ENCODE measurements around the gene TMEM120A.

The TMEM120A gene

DNA sequence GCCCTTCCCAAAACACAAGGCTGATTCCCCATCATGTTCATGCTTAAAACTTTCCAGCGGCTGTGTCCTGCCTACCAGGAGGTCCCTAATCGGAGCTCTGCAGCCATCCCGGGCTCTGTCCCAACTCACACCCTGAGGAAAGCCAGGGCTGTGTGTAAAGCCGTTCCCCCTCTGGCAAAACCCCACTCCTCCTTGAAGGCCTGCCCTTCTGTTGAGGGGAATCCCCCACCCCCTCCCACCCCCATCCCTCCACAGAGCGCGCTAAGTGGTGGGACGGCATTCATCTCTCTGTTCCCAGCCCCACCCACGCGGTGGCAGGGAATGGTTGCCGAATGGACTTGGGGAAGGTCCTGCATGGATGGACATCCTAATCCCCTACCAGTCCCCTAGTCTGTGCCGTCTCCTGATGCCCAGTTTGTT is 667 bp upstream of the TMEM120A start:
- no peak for DNase-seq

DNA sequence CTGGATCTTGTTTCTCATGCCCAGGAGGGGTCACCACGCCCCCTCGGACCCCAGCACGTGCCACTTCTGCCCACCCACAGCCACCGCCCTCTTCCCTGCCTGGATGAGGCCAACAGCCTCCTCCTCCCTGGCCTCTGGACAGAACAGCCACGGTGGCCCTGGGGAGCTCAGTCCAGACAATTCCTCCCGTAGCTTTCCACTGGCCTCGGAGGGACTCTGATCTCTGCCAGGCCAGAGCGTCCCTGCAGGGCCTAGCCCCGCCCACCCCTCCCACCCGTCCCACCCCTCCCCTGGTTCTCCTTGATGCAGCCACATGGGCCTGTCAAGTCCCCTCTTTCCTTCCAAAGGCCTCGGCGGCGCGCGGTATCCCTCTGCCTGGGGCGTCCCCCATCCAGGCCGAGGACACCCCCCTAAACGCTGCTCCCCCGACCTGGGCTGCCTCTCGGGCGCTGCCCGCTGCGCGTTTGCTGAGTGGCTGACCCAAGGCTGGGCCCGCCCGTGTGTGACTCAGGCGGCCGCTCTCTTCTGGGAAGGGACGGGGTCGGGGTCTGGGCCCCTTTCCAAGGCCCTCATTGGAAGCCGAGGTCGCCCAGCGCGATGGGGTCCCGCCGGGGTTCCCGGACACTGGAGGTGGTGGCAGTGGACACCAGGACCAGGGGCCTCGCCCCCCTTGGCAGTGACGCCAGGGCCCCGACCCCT is 557 bp downstream of the TMEM120A start:
- peak; percentile 23 to 57 for DNase-seq

DNA sequence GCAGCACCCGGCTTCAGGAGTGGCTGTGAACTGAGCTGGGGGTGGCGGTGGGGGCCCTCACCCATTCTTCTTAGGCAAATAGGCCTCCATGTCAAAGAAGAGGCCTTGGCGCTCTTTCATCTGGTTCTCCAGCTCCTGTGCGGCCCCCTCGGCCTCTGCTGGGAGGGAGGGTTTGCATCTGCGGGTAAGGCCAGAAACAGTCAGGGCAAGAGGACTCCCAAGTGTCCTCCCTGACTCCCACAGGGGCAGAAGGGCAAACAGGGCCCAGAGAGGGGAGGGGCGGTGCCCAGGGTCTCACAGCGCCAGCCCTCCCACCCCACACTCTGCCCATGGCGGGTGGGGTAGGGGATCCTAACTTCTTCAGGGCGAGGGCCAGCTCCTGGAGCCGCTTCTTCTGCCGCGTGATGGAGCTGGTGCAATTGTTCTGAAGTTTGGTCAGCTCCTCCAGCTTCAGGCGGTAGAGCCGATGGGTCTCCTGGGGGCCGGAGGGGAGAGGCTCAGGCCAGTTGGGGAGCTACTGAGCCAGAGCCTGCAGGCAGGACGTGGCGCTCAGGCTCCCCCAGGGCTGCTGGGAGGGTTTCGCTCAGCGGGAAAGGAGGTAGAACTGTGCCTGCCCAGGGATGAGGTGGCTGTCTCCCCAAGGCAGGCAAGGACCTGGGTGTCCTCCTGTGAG is 2.2 kb downstream of the TMEM120A start:
- DNase-seq = no peak

DNA sequence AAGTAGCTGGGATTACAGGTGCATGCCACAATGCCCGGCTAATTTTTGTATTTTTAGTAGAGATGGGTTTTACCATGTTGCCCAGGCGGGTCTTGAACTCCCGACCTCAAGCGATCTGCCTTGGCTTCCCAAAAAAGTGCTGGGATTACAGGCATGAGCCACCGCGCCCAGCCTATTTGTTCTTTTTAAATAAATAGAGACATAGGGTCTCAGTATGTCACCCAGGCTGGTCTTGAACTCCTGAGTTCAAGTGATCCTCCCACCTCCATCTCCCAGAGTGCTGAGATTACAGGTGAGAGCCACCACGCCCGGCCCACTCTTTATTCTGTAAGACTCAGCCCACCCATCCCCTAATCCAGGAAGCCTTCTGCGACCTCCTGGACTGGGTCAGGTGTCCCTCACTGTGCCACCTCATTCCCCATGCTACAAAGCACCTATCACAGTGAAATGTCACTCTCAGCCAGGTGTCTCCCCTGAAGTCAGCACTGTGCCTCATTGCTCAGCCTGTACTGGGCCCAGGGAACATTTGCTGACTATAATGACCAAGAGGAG is 2.8 kb downstream of the TMEM120A start:
- DNase-seq = no peak

DNA sequence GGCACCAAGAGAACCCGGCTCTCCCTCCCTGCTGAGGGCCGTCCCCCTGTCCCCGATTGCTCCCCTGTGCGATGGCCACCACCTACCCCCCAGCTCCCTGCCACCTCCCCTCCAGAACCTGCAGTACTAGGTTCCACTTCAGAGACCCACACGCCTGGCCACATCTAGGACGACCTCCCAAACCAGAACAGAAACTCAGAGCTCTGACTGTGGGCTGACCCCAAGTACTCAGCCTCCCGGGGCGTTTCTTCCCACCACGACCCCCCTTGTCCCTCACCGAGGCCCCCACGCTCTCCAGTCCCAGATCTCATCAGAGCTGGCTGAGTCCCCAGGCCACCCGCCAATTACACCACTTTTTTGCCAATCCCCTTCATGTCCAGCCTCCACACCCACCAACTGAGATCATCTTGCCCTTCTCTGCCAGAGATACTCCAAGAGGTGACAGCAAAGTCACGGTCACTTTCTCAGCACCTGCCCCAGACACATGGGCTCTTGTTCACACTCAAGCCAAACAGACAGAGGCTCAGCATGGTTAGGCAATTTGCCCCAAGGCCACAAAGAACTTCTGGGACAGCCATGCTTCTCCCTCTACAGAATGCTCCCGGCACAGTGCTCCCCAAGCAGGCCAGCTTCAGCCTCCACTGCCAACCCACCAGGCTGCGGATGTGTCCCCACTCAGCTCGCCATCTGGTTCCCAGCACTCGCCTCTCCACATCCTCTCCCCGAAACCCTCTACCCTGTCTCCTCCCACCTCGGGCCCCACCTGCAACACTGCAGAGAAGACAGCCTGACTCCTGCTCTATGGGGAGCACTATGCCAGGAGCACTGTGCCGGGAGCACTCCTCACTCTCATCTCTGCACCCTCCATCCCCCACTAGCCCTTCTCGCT is 4.7 kb downstream of the TMEM120A start:
- no peak for DNase-seq

DNA sequence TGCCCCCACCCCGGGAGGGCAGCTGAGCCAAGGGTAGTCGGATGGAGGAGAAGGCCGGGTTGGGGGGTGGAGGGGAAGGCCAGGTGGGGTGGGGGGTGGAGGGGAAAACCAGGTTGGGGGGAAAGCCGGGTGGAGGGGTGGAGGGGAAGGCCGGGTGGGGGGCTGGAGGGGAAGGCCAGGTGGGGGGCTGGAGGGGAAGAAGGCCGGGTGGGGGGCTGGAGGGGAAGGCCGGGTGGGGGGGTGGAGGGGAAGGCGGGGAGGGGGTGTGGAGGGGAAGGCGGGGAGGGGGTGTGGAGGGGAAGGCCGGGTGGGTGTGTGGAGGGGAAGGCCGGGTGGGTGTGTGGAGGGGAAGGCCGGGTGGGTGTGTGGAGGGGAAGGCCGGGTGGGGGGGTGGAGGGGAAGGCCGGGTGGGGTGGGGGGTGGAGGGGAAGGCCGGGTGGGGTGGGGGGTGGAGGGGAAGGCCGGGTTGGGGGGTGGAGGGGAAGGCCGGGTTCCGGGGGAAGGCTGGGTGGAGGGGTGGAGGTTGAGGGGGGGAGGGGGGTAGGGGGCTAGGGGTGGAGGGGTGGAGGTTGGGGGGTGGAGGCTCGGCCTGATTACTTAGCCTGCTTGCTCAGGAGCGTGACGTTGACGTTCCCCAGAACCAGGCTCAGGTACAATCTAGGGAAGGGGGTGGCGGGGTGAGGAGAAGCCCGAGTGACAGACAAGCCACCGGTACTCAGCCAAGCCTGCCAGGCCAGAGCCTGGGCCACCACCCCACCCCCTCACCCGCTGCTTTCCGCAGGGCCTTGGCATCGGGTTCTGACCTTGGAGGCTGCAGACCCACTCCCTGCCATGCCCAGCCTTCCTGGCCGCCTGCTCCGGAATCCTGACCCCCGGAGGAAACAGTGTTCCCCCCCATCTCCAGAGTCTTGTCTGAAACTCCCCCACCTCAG is 5.6 kb downstream of the TMEM120A start:
- no peak for DNase-seq

DNA sequence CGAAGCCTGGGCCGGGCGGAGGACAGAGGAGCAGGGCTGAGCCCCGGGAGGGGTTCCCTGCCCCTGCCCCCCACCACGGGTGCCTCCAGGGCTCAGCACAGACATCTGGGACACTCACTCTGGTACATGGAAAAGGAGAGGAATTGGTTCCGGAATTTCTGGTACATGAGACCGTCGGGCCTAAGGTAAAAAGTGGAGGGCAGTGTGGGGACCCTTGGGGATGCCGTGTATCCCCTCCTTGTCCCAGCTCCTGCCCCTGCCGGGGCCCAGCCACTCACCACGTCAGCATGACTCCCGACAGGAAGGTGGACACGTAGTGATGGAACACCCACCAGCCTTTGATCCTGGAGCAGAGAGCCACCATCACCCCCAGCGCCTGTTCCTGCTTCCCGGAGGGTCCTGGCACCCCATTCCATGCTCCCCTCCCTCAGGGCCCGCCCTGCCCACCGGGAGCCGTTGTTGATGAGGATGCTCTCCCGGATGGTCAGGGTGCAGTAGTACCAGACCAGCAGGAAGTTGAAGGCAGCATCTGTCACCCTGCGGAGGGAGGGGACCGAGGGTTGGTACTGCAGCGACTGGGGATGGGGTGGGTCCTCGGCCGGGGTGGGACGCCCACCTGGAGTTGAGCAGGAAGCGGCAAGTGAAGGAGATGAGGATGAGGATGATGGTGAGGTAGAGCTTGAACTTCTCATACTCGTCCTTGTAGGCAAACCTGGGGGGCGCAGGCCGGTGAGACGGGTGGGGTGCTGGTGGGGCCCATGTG is 6.4 kb downstream of the TMEM120A start:
- DNase-seq = no peak

DNA sequence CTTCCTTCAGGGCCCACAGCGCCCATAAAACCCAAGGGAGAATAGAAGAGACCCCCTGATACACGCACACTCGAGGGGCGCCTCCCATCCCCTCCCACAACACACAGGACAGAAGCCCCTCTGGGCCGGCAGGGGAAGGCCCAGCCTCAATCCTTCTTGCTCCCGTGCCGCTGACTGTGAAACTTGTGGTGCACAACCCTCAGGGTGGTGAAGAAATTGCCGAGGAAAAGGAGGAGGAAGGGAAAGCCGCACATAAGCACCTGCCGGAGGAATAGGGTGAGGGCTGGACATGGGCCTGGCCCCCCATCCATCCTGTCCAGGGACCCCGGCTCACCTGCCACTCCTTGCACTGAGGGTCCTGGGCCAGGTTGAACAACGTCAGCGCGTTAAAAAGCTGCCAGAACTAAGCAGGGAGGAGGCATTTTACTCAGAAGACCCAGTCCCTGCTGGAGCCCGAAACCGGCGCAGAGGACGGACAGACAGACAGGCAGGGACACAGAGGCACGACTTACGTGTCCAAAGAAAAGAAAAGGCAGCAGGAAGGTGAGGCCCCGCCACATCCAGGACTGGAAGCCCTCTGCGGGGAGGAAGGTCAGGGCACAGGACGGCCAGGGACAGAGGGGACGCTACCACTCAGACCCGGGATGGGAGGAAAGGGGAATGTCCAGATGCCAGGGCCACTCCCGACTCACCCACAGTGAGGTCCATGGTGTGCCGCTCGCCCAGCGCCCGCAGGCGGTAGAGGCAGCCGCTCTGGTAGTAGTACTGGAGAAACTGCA is 7.2 kb downstream of the TMEM120A start:
- DNase-seq = no peak

DNA sequence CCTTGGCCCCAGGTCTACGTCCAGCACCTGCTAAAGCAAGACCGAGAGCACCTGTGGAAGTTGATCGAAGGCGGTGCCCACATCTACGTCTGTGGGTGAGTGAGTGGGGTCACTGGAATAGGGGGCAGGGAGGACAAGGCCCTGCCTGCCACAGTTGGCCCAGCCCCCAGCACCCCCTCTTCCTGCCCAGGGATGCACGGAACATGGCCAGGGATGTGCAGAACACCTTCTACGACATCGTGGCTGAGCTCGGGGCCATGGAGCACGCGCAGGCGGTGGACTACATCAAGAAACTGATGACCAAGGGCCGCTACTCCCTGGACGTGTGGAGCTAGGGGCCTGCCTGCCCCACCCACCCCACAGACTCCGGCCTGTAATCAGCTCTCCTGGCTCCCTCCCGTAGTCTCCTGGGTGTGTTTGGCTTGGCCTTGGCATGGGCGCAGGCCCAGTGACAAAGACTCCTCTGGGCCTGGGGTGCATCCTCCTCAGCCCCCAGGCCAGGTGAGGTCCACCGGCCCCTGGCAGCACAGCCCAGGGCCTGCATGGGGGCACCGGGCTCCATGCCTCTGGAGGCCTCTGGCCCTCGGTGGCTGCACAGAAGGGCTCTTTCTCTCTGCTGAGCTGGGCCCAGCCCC is 8.1 kb downstream of the TMEM120A start:
- no peak for DNase-seq

DNA sequence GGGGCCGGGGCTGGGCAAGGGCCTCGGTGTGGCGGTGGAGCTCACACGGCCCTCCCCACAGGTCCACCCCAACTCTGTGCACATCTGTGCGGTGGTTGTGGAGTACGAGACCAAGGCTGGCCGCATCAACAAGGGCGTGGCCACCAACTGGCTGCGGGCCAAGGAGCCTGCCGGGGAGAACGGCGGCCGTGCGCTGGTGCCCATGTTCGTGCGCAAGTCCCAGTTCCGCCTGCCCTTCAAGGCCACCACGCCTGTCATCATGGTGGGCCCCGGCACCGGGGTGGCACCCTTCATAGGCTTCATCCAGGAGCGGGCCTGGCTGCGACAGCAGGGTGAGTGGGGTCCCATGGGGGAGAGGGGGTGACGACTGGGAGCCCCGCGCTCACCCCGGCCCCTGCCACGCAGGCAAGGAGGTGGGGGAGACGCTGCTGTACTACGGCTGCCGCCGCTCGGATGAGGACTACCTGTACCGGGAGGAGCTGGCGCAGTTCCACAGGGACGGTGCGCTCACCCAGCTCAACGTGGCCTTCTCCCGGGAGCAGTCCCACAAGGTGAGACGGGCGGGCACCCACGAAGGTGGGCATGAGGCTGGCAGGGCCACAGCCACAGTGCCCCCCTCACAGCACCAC is 8.8 kb downstream of the TMEM120A start:
- DNase-seq = no peak

DNA sequence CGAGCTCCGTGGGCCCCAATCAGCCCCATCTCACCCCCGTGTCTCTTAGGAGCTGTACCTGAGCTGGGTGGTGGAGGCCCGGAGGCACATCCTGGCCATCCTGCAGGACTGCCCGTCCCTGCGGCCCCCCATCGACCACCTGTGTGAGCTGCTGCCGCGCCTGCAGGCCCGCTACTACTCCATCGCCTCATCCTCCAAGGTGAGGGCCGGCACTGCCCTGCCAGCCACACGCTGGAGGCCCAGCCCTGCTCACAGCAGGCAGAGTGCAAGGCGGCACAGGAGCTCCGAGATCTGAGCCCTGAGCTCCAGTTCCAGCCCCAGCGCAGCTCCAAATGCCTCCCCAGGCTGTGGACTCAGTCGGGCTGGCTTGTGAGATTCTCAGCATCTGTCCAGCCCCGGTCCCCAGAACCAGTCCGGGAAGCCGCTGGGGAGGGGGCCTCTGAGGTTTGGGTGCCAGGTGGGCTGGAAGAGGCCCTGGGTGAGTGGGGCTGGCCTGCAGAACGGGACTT is 9.3 kb downstream of the TMEM120A start:
- no peak for DNase-seq

DNA sequence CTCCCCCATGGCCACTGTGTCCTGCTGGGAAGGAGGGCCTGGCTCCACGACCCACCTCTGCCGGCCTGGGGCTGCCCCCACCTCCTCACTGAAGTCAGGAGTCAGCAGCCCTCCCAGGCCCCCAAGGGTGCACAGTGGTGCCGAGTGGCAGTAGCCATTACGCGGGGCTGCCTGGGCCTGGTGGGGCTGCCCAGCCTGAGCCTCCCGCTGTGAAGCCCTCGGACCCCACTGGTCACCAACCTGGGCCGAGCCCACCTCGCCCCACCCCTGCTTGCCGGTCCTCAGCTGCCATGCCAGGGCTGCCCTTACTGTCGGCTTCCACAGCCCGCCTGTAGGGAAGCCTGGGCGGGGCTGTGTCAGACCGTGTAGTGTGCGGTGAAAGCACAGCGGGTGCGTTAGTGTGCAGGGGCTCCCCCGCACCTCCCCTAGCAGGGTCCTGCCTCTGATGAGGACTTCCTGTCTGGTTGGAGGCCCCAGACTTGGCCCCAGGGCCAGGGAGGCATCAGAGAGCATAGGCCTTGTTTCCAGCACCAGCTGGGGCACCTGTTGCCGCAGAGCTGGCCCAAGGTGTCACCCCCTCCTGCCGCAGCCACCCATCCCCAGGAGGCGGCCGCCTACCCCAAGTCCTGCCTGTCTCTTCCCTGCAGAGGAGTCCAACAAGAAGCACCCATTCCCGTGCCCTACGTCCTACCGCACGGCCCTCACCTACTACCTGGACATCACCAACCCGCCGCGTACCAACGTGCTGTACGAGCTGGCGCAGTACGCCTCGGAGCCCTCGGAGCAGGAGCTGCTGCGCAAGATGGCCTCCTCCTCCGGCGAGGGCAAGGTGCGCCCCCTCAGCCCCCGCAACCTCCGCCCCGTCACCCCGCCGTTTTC is 10.0 kb downstream of the TMEM120A start:
- no peak for DNase-seq

DNA sequence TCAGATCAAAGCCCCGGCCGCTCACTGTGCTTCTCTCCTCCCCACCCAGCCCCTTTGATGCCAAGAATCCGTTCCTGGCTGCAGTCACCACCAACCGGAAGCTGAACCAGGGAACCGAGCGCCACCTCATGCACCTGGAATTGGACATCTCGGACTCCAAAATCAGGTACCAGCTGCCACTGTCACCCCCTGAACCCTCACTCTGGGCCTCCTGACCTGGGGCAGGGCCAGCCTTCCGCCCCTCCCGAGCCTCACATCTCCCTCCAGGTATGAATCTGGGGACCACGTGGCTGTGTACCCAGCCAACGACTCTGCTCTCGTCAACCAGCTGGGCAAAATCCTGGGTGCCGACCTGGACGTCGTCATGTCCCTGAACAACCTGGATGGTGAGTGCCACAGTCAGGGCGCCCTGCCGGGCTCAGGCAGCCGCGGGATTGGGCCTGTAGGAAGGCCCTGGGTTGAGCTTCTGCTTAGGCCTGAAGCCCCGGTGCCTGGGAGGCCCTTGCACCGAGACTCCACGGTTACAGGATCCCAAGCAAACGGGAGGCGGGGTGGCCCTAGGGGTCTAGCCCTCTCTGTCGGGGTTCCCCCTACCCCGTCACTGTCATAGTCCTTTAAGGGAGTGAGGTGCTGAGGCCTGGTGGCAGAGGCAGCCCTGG is 10.8 kb downstream of the TMEM120A start:
- no peak for DNase-seq

DNA sequence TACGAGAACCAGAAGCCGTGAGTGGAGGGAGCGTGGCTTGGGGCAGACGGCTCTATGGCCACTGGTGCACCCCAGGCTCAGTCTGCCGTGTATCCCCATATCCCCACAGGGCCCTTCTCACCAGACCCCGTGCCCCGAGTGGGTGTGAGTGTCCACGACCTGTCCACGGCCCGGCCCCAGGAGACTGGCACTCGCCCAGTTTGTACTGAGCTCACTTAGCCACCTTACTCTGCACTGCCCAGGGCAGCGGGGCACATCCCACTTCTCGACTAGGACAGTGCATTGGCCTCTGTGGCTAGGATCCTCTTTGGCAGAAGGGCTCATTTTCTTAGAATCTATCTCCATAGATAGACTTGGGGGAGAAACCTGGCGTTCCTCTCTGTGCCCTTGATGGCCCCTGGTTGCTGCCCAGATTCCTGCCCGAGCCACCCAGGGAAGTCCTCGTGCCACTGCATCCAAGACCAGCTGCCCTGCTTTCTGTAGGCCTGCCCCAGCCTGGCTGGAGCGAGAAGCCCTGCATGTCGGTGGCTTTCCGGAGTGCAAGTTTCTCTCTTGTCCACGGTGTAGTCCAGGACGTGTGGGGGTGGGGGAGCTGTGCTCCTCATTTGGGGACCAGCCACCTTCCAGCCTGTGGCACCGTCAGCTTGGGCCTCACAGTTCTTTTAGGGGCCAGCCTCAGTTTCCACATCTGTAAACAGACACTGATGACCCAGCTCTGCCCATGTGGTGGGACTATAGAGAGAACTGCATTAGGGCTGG is 11.9 kb downstream of the TMEM120A start:
- no peak for DNase-seq

DNA sequence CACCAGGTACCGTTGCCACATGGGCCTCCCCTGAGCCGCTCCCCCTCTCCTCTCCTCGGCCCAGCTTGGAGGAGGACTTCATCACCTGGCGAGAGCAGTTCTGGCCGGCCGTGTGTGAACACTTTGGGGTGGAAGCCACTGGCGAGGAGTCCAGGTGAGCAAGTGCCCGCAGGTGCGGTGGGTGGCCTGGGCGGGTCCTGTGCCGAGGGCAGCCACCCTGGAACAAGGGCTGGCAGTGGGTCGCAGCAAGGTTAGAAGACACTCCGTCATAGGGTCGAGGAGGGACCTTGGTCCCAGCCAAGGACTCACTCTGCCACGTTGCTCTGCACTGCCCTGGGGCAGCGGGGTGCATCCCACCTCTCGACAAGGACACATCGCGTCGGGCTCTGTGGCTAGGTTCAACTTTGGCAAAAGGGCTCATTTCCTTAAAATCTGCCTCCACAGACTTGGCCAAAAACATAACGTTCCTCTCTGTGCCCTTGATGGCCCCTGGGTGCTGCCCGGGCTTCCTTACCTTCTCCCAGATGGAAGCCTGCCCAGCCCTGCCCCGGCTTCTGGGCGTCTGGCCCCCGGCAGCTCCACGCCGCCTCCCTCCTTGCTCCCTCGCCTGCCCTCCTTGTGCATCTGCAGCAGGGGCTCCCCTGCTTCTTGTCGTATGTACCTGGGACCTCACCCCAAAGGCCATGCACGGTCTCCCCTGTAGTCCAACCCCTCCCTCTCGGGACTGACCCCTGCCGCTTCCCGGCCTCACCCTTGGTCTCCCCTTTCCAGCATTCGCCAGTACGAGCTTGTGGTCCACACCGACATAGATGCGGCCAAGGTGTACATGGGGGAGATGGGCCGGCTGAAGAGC is 12.7 kb downstream of the TMEM120A start:
- DNase-seq = no peak

DNA sequence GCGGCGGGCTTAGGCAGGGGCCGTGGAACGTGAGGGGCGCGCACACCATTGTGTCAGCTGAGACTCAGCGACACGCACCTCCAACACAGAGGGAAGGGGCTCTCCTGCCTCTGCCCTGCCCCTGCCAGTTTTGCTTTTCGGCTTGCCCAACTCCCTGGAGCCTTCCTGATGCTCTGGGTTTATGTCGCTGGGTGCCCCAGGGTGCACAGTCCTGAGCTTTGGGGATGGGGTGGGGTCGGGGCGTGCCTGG is 13.3 kb downstream of the TMEM120A start:
- no peak for DNase-seq

All from SW 1271 (cell line).